RWPE2 (cell line): Measurements from ENCODE around the gene SLAIN2.

Experiments used
- ATAC-seq: fragments of 200-7000 bp; cut with Tn5 transposase; 3 replicates; pipeline ENCODE4 v1.9.1; 2021; ENCODE audit warnings: low read depth
- DNase-seq: peaks from one replicate; pipeline ENCODE4 v3.0.0-alpha.2; 2020; ENCODE audit warnings: low spot score
- H3K27ac ChIP-seq: fragments of 450-650 bp; 2 replicates; pipeline ENCODE4 v1.5.1; 2017; ENCODE audit warnings: mild to moderate bottlenecking; ENCODE audit not compliant: poor library complexity, severe bottlenecking
- H3K27me3 ChIP-seq: fragments of 250-450 bp; sonication (Bioruptor Pico); 2 replicates; pipeline ENCODE4 v1.5.1; 2021; ENCODE audit warnings: mild to moderate bottlenecking, moderate library complexity; ENCODE audit not compliant: insufficient read depth, poor library complexity, severe bottlenecking
- H3K36me3 ChIP-seq: fragments of 250-450 bp; sonication (Bioruptor Pico); 2 replicates; pipeline ENCODE4 v1.5.1; 2020; ENCODE audit warnings: low read depth, mild to moderate bottlenecking, moderate library complexity
- H3K4me1 ChIP-seq: fragments of 250-450 bp; sonication (Bioruptor Pico); 2 replicates; pipeline ENCODE4 v1.5.1; 2021; ENCODE audit warnings: mild to moderate bottlenecking, moderate library complexity; ENCODE audit not compliant: insufficient read depth, poor library complexity, severe bottlenecking
- H3K4me3 ChIP-seq: fragments of 250-450 bp; sonication (Bioruptor Pico); 2 replicates; pipeline ENCODE4 v1.5.1; 2021; ENCODE audit warnings: mild to moderate bottlenecking, moderate library complexity; ENCODE audit not compliant: severe bottlenecking
- H3K9me3 ChIP-seq: fragments of 250-450 bp; sonication (Bioruptor Pico); 2 replicates; pipeline ENCODE4 v1.5.1; 2021; ENCODE audit warnings: mild to moderate bottlenecking, moderate library complexity; ENCODE audit not compliant: severe bottlenecking
- TF ChIP-seq, protein P1 (sequence below): fragments of 450-650 bp; IDR thresholded peaks from one replicate; pipeline ENCODE4 v1.5.1; 2017; ENCODE audit warnings: mild to moderate bottlenecking, moderate library complexity; ENCODE audit not compliant: poor library complexity, severe bottlenecking

The SLAIN2 gene

DNA sequence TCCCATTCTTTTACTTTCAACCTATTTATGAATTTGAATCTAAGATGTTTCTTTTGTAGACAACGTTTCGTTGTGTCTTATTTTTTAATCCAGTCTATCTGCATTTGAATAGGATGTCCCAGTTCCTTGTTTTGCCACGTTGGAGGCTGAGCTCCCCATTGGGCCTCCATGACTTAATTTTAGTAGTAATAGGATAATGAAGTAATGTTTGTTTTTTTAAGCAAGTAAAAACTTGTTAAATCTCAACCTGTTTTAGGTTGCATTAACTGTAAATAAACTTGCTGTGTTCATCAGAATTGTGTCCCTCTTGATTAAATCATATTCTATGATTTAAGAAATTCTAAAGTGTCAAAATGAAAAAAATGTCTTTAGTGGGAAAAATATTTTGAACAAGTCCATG lies 25.3 kb downstream of the SLAIN2 start:
- TF ChIP-seq, protein P1, sequence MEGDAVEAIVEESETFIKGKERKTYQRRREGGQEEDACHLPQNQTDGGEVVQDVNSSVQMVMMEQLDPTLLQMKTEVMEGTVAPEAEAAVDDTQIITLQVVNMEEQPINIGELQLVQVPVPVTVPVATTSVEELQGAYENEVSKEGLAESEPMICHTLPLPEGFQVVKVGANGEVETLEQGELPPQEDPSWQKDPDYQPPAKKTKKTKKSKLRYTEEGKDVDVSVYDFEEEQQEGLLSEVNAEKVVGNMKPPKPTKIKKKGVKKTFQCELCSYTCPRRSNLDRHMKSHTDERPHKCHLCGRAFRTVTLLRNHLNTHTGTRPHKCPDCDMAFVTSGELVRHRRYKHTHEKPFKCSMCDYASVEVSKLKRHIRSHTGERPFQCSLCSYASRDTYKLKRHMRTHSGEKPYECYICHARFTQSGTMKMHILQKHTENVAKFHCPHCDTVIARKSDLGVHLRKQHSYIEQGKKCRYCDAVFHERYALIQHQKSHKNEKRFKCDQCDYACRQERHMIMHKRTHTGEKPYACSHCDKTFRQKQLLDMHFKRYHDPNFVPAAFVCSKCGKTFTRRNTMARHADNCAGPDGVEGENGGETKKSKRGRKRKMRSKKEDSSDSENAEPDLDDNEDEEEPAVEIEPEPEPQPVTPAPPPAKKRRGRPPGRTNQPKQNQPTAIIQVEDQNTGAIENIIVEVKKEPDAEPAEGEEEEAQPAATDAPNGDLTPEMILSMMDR: no peak
- no peak for ATAC-seq
- H3K4me3 ChIP-seq: no peak overlapping the region
- peaks cover 10% of the 10 kb centered on the region; the same call in 1 of the 2 replicates for H3K36me3 ChIP-seq
- no peak for DNase-seq
- no peak overlapping the region for H3K27ac ChIP-seq
- no peaks in the 10 kb centered on the region for H3K27me3 ChIP-seq
- peaks cover 32% of the 10 kb centered on the region for H3K4me1 ChIP-seq
- no peaks in the 10 kb centered on the region for H3K9me3 ChIP-seq

DNA sequence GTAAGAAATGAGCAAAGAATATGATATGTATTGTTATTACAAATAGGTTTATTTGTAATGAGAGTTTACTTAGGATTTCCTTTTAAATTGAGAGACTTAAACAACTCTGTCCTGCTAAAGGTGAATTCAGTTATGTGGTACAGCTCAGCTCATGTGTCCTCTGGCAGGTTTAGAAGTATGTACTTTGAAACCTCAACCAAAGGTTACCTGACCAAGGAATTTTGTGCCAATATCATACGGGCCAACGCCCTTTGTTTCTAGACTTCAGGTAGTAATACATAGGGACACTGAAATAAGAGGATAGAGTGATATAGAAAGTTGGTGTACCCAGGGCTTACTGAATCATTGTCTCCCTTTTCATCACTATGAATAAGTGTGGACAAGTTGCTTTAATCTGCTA lies 25.7 kb downstream of the SLAIN2 start:
- ATAC-seq: peak; percentile 29; the same call in 1 of the 3 replicates
- DNase-seq: no peak
- no peaks in the 10 kb centered on the region for H3K27me3 ChIP-seq
- H3K27ac ChIP-seq: no peak overlapping the region
- H3K4me3 ChIP-seq: no peak overlapping the region
- H3K36me3 ChIP-seq: peaks cover 10% of the 10 kb centered on the region; the same call in 1 of the 2 replicates
- TF ChIP-seq, protein P1: no peak
- H3K9me3 ChIP-seq: no peaks in the 10 kb centered on the region
- peaks cover 35% of the 10 kb centered on the region for H3K4me1 ChIP-seq

DNA sequence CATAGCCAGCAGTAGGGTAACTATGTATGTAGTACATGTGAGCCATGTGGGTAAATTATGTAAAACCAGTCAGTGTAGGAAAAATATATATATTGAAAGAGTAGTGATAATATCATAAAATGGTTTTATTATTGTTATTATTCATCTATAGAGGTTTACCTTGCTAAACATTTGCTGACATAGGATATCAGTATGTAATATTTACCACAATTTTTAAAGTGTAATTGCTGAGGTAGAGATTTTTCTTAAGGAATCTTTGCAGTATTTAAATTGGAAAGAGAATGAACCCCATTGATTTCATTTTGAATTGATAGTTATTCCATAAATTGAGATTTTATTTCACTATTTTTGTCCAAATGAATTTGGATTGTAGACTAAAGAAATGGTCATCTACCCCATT lies 27.1 kb downstream of the SLAIN2 start:
- Histone ChIP-seq H3K27ac (no peak overlapping the region), H3K36me3 (peaks cover 15% of the 10 kb centered on the region; the same call in 1 of the 2 replicates), H3K4me3 (no peak overlapping the region), H3K4me1 (peaks cover 40% of the 10 kb centered on the region), H3K27me3 (no peaks in the 10 kb centered on the region), H3K9me3 (no peaks in the 10 kb centered on the region)
- no peak for ATAC-seq
- TF ChIP-seq, protein P1: no peak
- DNase-seq: no peak

DNA sequence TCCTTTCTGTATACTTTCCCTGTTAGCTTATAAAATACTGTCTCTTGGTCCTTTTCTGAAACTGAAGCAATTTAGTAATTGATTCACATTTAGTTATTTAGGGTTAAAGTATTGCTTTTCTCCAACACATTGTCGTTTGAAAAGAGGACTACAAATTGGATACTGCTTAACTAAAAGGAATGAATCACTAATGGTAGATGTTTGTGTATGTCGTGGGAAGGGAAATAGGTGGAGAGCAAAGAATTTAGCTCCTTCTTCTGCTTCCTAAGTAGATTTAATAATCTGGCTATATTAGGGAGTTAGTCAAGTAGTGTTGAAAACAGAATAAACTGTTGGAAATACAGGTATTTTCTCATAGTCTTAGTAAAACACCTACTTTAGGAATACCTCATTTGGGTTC lies 27.9 kb downstream of the SLAIN2 start:
- ATAC-seq (peak; percentile 50; the same call in 1 of the 3 replicates), DNase-seq (no peak)
- Histone ChIP-seq H3K27ac (no peak overlapping the region), H3K9me3 (no peaks in the 10 kb centered on the region), H3K4me1 (peaks cover 40% of the 10 kb centered on the region), H3K27me3 (no peaks in the 10 kb centered on the region), H3K36me3 (peaks cover 16% of the 10 kb centered on the region; the same call in 1 of the 2 replicates), H3K4me3 (no peak overlapping the region)
- TF ChIP-seq, protein P1: no peak

DNA sequence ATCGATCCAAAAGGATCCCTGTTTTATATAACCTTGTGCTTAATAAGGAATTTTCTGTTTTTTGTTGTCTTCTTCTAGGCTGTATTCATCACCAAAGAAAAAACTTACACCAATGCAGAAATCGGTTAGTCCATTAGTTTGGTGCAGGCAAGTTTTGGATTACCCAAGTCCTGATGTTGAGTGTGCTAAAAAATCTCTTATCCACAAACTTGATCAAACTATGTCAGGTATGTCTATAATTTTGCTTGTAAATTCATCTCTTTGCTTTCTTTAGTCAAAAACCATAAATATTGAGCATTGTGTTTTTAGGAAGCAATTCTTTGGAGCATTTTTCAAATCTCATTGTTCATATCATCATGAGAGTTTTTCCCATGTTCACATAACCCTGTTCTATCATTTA lies 28.4 kb downstream of the SLAIN2 start:
- no peak for ATAC-seq
- Histone ChIP-seq H3K36me3 (peaks cover 16% of the 10 kb centered on the region; the same call in 1 of the 2 replicates), H3K27me3 (no peaks in the 10 kb centered on the region), H3K9me3 (no peaks in the 10 kb centered on the region), H3K27ac (no peak overlapping the region), H3K4me3 (no peak overlapping the region), H3K4me1 (peaks cover 45% of the 10 kb centered on the region)
- DNase-seq: no peak
- TF ChIP-seq, protein P1: no peak
